T-helper 1 cell (primary cell): ENCODE results near the gene GTPBP3.
A peak's percentile ranks its signal among the peaks of the same experiment; 100 is the strongest.
"Not testable (repeated sequence)": the region's sequence is repeated elsewhere in the genome, so short reads cannot be mapped to it uniquely, and the experiment has no call there.

Source experiments
- DNase-seq, 5 donors: peaks; one replicate each; pipeline ENCODE4 v3.0.0-alpha.2; 2012 to 2020

Gene GTPBP3

DNA sequence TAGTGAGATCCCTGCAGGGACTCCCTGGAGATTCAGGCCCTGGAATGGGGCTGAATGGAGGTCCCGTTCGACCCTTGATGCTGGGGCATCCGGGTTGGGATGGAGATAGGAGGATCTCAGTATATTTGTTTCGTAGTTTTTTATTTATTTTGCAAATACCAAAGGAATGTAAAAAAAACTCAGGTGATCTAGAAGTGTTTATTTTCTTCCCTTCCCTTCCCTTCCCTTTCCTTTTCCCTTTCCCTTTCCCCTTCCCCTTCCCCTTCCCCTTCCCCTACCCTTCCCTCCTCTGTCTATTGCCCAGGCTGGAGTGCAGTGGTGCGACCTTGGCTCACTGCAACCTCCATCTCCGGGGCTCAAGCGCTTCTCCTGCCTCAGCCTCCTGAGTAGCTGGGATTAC lies 4.5 kb downstream of the GTPBP3 start:
- DNase-seq, result no peak

DNA sequence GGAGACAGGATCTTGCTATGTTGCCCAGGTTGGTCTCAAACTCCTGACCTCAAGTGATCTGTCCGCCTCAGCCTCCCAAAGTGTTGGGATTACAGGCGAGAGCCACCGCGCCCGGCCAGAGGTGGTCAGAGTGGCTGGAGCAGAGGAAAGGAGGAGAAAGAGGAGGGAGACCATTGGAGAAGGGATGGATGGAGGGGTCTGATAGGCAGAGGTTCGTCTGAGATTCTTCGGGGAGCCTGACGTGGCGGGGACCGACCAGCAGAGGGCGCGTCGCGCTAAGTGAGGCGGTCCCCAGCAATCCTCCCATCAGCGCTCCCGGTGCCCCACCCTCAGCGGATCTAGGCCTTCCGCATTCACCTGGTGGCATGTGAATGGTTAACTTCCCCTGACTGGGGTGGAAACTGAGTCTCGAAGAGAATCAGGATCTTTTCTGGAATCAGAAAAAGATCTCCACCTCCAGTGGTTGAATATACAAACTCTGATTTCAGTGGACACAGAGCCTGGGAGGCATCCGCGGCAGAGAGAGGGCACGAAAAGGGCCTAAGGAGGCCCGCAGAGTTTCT lies 8.8 kb downstream of the GTPBP3 start:
- peak; percentile 47 to 76 (median 60) for DNase-seq

DNA sequence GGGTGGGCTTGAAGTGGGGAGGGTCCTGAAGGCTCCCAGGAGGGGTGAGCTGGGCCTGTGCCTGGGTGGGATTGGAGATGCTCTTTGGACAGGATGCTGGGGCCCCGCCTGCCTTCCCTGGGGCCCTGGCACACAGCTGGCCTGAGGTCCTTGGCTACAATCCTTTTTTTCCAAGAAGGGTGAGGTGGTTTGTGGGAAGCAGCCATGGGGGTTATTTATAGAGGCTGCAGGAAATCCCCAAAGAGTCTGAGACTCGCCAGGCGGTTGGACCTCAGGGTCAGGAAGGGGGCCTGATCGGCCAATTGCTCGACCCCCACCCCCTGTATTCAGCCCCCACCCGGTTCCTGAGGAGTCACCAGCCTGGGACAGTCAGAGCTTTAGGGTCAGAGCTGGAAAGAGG lies 10.0 kb downstream of the GTPBP3 start:
- no peak for DNase-seq

DNA sequence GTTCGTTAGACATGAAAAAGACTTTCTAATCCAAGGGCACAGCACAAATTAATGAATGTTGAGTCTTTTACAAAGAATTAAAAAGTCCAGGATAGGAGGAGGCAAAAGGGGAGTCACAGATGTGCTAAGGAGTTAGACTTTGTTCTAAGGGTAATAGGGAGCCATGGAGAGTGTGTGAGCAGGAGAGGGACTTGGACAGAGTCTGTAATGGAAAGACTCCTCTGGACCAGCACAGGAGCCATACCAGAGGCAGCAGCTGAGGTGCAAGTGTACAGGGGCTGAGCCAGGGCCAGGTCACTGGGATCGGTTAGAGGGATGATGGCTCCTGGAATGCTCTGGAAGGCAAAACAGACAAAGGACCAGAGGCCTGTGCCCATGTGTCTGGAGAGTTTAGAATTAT lies 10.5 kb downstream of the GTPBP3 start:
- DNase-seq, result no peak

DNA sequence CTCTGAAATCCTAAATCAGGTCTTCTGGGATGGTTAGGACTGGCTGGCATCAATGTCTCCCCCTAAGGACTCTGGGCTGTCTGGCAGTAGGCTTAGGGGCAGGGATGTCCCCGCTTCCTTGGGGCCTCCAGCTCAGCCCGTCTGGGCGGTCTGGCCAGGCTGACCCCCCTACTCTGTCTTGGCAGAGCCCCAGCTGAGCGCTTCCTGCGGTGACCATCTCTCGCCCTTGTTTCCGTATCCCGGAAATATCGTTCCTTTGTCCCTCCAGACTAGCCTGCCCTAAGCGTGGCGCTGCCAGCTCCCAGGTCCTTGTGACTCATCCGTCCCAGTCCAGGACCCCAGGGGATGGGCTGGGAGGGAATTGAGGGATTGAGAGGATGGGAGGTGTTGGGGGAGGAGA lies 11.3 kb downstream of the GTPBP3 start:
- DNase-seq, result no peak

DNA sequence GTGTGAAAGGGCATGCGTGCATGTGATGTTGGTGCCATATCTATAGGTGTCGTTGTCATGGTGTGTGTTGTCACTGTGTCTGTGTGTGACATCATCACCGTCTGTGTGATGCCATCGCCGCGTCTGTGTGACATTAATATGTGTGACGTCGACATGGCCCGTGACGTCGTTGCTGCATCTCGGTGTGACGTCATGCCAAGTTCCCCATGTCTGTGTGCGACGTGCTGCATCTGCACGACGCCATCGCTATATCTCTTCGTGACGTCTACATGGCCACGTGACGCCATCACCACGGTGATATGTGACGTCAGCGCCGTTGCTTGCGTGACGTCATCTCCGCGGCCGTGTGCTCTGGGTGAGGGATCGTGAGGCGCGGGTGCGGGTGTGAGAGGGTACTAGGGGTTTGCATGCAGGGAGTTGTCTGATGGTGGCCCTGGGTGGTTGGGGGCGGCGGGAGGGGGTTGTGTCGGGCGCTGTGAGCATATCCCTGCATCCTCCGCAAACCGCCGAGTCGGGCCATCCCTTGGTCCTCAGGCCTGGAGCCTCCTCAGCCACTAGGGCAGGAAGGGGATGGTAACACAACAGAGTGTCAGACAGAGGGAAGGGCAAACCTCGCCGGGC lies 14.6 kb downstream of the GTPBP3 start:
- DNase-seq, result no peak

DNA sequence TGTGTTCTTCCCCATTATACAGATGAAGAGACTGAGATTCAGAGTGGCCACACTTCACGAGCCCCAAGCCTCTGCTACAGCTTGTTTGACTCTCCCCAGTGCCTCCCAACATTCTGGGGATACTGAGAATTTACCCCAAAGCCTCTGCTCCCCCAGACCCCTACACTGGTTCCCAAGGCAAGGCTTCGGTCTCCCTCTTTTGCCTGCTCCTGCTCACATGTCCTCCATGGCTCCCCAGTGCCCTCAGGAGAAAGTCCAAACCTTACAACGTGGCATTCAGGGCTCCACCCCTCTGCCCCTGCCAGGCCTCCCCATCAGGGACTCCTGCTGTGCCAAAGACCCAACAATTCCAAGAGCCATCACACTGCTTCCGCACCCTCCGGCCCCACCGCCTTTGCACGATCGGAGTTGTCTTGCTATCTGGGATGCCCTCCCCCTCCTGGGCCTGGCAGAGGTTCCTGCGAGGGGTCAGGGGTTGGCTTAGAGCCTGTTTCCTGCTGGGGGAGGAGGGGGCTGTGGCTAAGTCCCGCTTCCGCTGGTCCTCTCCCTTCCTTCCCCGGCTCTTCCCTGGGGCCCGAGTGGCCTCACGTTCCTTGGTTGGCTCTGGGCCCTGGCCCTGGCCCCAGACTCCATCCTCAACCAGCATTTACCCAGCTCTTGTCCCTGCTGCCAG lies 15.4 kb downstream of the GTPBP3 start:
- DNase-seq, result no peak

DNA sequence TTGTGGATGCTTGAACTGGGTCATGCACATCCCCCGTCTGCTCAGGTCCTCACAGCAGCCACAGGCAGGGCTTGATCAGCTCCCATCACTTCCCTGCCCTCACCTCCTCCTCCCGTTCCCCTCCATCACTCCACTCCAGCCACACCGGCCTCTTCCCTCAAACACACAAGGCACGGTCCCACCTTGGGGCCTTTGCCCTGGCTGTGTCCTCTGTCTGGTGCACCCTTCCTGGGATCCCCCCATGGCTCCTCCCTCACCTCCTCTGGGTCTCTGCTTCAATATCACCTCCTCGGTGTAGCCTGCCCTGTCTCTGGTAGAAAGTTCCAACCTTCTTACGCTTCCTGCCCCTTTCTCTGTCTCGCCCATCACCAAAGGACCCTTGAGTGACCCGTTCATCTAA lies 16.0 kb downstream of the GTPBP3 start:
- DNase-seq, result no peak

DNA sequence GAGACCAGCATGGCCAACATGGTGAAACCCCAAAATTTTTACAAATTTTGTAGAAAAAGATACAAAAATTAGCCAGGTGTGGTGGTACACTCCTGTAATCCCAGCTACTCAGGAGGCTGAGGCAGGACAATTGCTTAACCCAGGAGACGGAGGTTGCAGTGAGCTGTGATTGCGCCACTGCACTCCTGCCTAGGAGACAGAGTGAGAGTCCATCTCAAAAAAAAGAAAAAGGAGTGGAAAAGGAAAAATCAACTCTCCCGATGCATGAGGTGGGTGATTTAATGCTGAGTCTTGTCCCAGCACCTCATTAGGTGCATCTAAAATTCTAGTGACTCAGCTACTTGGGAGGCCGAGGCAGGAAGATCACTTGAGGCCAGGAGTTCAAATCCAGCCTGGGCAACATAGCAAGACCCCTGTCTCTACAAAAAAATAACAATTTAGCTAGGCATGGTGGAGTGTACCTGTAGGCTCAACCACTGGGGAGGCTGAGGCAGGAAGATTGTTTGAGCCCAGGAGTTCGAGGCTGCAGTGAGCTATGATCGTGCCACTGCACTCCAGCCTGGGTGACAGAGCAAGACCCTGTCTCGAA lies 19.8 kb downstream of the GTPBP3 start:
- DNase-seq, result no peak

DNA sequence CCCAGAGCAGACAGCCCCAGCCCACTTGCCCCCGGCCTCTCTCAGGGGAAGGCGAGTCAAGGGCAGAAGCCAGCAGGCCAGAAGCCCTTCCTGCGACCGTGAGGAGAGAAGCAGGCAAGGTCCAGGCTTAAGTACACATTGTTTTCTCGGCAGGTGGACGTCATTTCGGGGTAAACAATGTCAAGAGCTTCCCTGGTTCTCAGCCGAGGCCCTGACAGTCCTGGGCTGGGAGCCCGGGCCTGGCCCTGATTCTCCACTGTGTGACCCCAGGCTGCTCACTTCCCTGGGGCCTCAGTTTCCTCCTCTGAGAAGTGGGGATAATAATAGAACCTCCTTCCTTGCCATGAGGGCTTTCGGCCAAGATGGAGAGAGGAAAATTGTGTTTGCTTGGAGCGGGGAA lies 20.4 kb downstream of the GTPBP3 start:
- no peak for DNase-seq

DNA sequence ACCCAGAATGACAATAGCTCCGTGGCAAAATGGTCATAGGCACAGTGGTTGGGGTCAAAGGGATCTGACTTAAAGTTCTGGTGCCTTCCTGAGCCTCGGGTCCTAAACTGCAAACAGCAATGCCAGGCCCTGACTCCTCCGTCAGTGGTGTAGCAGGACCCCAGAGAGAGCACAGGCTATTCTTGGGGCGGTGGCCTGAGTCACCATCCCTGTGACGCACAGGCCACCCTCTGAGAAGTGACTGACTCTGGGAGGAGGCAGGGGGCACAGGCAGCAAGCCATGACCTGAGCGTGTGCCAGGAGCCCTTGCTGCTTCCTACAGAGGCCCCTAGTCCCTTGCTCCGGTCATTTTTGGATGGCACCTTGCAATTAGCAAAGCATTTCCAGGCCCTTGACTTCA lies 21.0 kb downstream of the GTPBP3 start:
- DNase-seq, result no peak

DNA sequence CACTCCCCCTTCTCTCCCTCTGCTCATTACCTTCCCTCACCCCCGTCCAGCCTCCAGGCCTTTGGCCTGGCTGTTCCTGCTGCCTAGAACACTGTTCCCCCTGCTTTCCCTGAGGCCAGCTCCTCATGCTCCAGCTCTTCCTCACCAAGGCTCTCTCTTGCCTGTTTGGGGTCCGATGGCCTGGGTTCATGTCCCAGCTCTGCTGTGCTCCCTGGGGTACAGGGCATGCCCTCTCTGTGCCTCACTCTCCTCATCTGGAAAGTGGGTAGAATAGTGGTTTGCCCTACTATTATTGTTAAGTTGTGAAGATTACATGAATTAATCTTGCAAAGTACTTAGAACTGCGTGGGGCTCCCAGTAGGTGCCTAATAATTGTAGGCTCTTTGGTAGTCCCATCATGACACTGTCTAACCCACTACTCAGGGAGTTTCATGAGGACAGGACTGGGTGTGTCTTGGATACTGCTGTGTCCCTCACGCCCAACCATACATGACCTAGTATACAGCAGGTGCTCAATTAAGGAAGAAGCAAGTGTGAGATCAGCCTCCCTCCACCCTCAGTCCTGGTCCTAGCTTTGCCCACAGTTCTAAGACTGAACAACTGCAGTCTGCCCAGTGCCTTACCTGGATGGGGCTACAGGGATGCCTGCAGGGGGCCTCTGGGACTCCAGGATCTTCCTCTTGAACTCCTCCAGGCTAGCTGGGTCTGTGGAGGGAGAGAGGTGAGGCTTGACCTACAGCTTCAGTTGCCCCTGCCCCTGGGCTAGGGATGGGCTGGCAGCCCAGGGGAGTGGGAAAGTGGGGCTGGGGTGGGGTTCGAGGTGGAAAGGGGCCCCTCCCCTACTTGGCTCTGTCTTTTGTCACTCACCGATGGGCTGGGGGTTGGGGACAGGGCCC lies 22.8 kb downstream of the GTPBP3 start:
- no peak for DNase-seq

DNA sequence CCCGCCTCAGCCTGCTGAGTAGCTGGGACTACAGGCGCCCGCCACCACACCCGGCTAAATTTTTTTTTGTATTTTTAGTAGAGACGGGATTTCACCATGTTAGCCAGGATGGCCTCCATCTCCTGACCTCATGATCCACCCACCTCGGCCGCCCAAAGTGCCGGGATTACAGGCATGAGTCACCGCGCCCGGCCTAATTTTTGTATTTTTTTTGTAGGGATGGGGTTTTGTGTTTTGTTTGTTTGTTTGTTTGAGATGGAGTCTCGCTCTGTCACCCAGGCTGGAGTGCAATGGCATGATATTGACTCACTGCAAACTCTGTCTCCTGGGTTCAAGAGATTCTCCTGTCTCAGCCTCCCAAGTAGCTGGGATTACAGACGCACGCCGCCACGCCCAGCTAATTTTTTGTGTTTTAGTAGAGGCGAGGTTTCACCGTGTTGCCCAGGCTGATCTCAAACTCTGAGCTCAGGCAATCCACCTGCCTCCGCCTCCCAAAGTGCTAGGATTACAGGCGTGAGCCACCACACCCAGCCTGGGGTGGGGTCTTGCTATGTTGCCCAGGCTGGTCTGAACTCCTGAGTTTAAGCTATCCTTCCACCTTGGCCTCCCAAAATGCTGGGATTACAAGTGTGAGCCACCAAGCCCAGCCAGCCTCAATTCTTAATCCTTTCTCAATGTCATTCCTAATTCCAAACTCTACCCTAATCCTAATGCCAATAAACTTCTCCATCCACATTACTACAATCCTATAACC lies 26.7 kb downstream of the GTPBP3 start:
- DNase-seq, result not testable (repeated sequence)

DNA sequence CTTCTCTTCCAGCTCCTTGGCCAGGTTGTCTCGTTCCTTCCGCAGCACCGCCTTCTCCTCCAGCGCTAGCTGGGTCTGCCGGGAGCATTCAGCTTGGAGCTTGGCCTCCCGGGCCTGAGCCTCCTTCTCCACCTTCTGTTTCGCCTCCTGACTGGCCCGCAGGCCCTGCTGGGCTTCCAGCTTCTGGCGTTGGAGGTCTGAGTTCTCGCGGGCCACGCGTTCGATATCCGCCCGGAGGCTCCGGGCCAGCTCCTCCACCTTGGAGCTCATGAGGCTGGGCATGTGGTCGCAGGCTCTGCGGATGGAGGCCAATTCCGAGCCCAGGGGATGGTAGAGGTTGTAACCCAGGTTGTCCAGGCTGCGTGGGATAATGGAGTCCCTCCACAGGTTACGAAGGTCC lies 28.0 kb downstream of the GTPBP3 start:
- no peak for DNase-seq

DNA sequence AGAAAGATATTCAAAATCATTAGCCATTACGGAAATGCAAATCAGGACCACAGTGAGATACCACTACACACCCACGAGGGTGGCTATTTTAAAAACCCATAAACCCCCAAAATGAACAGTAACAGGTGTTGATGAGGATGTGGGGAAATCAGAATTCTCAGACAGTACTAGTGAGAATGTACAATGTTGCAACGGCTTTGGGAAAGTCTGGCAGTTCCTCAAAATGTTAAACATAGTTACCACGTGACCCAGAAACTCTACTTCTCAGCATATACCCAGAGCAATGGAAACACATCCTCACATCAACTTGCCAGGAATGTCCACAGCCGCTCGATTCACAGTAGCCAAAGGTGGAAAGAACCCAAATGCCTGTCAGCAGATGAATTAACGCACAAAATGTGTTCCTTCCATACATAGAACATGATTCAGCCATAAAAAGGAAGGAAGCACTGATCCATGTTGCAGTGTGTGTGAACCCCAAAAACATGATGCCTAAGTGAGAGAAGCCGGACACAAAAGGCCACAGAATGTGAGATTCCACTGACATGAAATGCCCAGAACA lies 32.8 kb downstream of the GTPBP3 start:
- no peak for DNase-seq

DNA sequence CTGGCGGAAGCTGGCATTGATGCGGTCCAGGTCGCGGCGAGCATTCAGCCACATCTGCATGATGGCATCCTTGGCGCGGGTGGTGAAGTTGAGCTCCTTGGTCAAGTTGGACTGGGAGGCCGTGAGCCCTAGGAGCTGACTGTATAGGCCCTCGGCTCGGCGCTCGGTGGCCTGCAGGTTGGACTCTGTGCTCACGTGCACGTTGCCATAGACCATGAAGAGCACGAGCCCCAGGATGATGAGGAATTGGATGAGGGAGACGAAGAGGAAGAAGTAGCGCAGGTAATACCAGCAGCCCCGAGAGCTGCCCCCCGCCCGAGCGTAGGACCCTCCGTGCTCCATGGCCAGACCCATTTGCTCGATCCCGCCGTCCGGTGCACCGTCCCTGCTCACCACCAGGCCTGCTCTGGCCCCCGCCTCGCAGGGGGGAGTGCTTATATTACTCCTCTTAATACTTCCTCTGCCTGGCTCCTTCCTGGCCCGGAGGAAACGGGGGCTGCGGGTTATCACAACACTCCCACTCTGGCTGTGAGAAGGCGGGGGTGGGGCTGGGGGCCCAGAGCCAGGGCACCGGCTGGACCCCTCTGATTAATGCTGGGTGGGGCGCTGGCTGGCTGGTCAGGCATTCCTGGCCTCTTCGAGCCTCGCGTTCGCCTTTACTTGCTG lies 39.7 kb downstream of the GTPBP3 start, which contains the start of gene PLVAP:
Gene PLVAP (minus strand): TSS at position 408 of the 666 bp plus-strand sequence. CDS start 54 bp downstream, at position 354.
- no peak for DNase-seq

DNA sequence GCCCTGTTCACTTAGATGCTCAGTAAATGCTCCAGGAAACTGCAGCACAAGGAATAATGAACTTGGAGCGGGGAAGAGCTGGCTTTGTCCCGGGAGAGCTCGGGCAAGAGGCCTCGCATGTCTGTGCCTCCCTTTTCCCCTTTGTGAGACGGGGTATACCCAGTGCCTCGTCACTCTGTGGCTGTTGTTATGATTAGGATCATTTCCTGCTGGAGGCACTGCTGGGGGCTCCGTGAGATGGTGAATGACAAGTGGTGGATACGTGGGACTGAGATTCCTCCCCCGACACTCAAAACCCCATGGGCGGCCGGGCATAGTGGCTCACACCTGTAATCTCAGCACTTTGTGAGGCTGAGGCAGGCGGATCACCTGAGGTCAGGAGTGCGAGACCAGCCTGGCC lies 40.9 kb downstream of the GTPBP3 start:
- no peak for DNase-seq

DNA sequence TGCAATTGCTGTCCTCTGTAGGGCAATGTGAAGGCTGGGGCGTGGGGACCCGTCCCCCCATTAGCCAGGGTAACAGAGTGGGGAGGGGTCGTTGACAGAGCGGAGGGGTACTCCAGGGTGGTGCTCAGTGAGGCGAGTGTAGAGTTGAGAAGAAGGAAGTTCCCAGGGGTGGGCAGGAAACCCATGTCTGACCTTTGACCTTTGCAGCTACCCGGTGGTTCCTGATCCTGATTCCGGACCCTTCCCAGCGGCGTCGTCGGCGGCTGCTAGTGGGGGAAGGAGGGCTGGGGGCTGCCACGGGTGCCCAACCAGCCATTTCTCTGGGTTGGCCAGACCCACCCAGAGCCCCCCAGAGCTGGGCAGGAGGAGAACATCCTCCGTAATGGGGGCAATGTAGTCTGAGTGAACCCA lies 41.9 kb downstream of the GTPBP3 start:
- DNase-seq, result no peak

DNA sequence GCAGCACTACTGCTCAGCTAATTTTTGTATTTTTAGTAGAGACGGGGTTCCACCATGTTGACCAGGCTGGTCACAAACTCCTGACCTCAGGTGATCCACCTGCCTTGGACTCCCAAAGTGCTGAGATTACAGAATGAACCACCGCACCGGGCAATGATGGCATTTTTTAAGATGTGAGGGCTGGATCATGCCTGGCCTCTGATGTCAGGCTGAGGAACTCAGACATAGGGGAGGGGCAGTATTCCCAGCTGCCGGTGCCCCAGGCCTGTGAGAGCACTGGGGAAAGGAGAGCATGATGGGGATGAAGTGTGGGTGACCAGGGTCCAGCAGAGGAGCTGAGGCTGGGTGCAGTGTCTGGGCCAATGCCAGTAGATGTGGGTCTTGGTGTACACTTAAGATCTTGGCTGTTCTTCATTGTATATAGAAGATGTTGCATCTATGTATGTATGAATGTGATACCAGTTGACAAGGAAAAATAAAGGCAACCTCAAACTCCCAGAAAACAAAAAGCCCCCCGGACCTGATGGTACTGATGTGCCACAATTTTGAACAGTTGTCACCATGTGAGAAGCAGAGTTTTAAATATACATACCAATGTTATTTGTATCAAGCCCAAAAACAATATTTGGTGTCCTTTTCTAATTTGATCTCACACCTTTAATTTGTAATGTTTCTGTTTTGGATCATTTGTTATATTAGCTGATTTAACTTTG lies 43.2 kb downstream of the GTPBP3 start:
- no peak for DNase-seq

DNA sequence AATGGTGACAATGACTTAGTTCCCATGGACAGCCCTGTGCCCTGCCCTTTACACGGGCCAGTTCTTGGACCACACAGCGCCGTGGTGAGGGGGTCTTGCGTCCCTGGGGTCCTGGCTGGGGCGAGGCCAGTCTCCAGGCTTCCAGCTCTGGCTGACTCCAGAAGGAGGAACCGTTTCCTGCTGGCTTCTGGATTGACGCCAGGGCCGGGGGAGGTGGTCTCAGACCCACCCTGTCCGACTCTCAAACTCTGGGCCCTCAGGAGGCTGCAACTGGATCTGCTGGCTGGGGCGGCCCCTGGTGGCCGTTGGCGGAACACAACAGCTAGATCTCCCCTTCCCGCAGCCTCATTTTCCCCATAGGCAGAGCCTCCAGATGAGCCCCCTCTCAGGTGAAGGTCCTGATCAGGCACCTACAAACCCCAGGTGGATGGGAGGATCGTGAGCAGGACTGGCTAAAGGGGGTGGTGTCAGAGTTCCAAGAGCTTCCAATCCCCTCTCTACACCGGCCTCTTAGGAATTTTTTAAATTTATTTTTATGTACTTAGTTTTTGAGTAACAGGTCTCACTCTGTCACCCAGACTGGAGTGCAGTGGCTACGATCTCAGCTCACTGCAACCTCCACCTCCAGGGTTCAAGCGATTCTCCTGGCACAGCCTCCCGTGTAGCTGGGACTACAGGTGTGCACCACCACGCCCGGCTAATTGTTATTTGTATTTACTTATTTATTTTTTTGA lies 48.7 kb downstream of the GTPBP3 start:
- DNase-seq, result peak in 4 of 5 donors; percentile 40 to 53 (median 48)
